Stimulated activated CD8-positive, alpha-beta memory T cell treated with anti-CD3 and anti-CD28 coated beads, Interleukin-12 subunit alpha, Interleukin-12 subunit beta, amount 100 ng/mL, for 24 hours (primary cell): ENCODE data around the gene KIAA0825.

ENCODE experiments used
- DNase-seq: peaks from one replicate; pipeline ENCODE4 v3.0.0-alpha.2; 2020; ENCODE audit errors: extremely low read depth

KIAA0825 gene

DNA sequence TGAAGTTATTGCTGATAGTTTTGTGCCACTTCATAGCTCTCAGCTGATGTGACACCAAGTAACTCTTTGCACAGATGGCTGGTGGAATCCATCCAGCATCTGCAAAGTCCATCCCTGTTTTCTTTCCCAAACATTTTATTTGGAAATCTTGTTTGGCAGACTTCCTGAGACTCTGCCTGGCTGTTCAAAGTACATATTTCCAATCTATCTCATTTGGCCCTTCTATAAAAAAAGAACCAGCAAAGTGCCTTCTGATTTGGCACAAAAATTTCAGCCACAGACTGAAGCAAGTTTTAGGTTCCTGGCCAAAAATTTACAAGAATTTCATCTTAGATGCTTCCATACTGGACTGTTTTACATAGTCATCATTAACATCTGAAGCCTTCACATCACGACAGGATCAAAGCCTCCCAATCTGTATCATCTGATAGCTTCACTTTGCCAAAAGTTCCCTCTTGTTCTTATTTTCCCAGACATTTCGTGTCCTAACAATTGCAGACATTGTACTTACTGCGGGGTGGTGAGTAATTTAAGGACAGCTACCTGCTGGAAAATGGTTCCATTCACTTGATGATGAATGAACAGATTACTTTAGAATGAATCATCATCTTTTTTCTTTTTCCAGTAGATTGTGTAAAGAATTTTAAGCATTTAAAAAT, 377.3 kb downstream of the KIAA0825 start:
- DNase-seq, result no peak

DNA sequence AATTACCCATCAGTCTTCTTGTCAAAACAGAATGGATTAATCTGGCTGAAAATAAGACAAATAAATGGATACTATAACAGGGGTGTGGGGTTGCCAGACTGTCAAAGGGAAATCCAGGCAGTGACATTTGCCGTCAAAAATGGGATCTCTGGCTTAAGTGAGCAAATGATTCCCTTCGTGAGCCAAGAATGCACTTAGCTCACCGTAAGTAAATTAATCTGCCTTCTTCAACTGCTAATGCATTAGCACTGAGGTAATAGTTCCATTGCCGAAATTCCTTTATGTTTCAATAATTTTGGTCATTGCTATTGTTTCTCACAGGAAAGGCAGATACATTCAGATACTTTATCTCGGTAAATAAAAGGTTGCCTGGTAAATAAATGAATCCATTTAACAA, 377.8 kb downstream of the KIAA0825 start:
- no peak for DNase-seq

DNA sequence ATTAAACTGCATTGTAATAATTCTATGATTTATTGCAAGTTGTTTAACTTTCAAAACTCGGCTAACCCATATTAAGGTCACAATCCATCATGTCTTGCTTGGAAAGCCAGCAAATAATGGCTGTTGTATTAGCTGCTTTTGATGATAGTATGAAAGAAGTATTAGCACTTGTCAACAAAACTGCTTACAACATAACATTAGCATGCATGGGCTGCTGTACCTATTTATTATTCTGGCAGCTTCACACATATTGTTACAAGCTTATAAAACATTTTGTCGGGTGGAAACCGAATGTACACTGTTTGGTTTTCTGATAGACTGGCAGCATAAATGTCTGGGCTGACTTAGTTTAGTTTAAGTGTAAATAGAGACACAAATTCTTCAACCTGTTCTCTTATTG, 378.3 kb downstream of the KIAA0825 start:
- no peak for DNase-seq

DNA sequence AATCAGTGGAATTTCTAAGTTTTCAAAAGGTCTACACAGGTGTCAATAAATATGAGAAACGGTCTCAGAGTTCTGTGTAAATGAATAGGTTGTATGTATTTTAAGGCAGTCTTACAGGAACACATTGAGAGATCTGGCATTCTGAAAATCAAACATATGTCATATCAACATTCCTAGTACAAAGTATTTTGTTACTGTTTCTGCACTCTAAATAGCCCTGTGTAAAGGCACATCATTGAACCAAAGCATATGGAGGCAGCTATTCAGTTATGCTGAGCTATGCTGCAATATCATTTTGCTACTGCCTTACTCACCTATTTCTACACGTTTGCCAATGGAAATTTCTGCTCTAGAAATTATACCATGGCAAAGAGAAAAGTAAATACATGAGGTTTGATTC, 379.1 kb downstream of the KIAA0825 start:
- DNase-seq, result no peak

DNA sequence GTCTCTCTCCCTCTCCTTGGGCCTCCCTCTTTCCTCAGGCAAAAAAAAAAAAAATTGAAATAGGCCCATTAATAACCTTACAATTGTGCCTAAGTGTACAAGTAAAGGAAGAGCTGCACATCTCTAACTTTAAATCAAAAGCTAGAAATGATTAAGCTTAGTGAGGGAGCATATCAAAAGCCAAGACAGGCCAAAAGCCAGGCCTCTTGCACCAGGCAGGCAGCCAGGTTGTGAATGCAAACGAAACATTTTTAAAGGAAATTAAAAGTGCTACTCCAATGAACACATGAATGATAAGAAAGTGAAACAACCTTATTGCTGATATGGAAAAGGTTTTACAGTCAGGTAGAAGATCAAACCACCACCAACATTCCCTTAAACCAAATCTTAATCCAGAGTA, 383.4 kb downstream of the KIAA0825 start:
- no peak for DNase-seq

DNA sequence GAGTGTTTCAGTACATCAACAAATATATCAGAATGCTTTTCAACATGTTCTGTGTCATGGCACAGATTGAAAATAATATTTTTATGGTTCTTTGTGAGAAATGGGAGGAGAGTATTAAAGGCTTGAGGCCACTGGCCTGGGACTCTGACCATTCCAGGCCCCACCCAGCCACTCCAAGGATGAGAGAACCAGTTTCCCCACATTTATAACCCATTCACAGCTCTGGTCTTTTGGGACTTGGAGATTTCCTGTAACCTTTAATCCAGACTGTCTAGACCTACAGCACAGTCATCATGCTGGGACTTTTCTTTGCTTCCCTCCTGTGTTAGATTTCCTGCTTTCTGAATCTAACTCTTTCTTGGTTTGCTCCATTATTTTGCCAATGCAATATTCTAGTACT, 389.6 kb downstream of the KIAA0825 start:
- no peak for DNase-seq

DNA sequence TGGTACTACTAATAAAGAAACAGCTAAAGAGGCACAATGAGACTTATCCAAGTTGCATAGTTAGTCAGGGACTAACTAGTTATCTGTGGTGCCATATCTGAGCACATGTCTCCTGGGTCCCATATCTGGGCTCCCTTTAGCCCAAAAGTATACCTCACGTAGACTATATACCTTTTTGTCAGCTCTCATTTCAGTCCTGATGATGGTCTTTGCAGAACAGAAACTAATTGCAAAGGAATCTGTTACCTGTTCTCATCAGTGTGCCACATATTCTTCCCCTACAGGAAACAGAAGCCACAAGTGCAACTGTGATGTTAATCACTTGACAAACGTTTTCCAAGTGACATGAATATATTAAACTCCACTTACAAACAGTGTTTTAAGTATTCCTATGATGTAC, 395.2 kb downstream of the KIAA0825 start:
- no peak for DNase-seq

DNA sequence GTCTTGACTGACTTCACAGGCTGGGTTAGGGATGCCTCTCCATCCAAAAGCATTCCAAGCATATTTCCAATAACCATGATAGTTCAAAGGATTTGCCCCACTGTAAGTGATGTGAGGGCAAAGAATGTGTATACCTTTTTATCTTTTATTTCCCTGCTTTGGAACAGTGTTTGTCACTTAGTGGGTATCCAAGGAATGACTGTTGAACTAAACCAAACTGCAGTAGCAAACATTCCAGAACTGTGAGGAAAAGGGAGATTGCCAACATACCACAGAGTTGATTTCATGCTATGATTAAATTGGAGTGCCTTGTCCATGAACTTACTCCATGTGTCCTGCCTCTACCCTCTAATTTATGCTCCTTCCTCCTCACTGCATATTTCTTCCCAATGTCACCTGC, 400.0 kb downstream of the KIAA0825 start:
- DNase-seq, result no peak

DNA sequence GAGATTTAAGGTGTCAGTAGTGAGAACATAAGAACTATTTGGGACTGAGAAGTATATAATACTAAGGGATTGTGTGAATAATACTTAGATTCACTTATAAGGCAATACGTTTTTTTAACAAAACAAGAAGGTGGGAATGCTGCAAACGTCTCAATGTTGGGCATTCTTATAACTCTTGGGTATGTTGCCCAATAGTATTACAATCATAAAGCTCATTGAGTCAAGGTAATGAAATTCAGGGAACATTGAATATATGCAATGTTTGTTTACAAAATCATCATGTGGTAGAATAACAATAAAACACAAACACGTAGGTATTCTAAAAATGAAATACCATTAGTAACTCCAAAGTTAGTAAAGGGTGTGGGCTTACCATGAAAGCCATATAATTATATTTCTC, 400.7 kb downstream of the KIAA0825 start:
- no peak for DNase-seq

DNA sequence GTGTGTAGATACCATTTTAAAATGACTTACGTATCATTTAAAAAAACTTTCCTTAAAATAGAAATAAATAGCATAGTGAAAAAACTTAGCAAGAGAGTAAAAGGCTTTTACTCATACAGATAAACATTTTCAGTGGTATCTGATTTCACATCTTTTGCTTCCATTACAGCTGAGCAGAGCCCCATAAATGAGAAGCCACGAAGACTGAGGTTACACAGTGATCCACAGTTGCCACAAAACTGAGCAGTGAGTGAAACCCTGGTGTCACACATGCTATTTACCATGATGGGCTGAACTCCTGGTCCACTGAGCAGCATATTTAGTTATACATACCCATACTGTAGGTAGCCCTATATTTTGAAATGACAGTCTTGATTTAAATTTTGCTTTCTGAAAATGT, 401.2 kb downstream of the KIAA0825 start:
- DNase-seq, result no peak

DNA sequence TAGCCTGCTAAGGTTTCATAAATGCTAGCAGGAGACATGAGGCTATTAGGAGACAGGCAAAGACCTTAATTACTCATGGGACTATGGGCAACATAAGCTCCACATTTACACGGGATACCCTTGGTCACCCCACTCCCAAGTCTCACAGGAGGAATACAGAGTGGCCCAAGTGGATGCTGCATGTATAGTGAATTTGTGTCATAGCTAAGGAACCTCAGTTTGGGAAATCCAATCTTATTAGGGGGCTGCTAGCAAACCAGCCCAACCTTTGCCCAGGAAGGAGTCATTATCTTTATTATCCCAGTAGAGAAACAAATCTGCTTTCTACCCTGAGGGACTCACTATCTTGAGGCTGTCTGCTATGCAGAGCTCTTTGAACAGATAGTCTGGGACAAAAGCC, 405.9 kb downstream of the KIAA0825 start:
- no peak for DNase-seq

DNA sequence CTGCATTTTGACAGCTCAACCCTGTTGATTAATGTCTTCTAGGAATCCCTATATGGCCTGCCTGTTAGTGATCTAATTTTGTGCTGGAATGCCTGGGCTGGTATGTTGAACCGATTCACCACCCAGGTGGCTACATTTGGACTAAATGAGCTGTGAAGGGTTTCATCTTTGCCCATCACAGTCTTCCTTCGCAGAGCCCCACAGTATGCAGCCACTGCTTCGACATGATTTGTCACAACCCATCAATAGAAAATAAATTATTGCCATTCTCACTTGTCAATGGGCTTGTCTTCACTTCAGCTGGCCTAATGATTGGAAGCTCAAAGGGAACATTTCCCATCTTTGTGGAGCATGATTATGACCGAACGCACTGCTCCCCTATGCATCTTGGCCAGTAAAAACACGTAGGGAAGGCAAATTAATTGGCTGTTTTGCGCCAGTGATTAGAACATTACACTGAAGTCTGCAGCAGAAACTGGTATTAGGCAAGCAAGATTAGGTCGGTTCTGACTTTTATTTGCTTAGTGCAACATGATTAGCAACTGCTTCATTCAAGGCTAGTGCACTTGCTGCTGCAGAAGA, 408.5 kb downstream of the KIAA0825 start:
- no peak for DNase-seq

DNA sequence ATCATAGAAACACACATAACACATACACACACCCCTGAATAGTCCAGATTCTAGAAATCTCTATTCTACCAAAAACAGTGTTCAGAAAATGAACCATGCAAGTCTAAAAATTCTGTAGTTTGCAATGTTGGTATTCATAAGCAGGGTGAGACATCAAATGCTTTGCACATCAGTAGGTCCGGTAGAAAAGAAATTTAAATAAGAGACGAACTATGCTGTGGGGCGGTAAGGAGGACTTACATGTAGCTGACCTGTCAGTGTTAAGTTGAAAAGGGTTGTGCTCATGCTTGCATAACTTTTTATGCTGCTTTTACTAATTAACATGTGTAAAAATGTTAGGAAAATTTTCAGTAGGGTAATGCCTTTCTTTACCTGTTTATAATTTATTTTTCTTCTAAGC, 409.1 kb downstream of the KIAA0825 start:
- DNase-seq, result no peak

DNA sequence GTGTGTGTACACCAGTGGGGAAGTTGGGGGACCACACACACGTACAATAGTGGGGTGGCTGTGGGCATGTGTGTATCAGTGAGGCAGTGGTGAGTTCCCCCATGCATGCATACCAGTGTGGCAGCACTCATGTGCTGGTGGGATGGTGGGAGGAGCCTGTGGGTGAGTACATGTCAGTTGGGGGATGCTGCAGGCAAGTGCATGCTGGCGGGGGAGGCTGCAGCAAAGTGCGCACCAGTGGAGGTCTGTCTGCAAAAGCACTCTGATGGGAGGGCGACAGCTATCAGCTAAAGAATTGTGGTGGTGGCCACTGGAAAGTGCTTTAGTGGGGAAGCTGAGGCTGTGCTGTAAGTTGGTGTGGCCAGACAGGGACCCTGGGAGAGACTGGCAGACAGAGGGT, 418.8 kb downstream of the KIAA0825 start:
- DNase-seq, result no peak

DNA sequence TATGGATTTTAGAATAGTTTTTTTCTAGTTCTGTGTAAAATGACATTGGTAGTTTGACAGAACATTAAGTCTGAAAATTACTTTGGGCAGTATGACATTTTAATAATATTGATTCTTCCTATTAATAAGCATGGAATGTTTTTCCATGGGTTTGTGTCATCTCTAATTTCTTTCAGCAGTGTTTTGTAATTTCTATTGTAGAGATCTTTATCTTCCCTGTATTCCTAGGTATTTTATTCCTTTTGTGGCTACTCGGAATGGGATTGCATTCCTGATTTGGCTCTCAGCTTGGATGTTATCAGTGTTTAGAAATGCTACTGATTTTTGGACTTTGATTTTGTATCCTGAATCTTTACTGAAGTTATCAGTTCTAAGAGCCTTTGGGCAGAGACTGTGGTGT, 420.4 kb downstream of the KIAA0825 start:
- DNase-seq, result no peak

DNA sequence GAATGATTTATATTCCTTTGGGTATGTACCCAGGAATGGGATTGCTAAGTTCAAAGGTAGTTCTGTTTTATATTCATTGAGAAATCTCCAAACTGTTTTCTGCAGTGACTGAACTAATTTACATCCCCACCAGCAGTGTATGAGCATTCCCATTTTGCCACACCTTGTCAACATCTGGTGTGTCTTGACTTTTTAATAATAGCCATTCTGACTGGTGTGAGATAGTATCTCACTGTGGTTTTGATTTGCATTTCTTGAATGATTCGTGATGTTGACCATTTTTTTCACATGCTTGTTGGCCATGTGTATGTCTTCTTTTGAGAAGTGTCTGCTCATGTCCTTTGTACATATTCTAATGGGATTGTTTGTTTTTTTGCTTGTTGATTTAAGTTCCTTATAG, 421.5 kb downstream of the KIAA0825 start:
- no peak for DNase-seq

DNA sequence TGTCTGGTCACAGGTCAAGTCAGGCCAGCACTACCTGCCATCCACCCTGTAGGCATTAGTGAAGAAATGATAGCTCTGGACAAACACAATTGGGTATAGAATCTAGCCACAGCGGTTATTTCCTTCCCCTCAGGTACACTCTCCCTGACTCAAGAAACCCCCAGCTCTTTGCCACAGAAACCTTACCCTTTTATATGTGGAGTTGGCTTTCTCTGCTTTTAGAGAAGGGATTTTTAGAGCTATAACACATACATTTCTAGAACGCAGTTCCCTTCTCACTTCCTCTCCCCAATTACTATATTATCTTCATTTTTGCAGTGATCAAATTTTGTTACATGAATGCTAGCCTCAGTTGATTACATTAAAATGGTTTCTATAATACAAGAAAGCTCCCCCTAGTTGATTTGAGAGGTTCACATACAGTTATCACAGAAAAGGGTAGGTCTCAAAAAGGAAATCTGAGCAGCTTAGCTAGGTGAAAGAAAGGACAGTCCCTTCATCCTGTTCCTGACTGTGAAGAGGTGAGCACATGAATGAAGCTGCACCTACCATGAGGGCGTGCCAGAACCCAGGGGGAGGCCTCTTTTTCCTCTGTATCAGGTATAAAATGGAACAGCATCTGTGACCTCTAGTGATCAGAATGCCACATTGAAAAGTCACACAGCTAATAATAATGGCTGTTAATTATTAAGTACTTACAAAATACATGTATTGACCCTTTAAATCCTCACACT, 425.6 kb downstream of the KIAA0825 start:
- DNase-seq, result no peak

DNA sequence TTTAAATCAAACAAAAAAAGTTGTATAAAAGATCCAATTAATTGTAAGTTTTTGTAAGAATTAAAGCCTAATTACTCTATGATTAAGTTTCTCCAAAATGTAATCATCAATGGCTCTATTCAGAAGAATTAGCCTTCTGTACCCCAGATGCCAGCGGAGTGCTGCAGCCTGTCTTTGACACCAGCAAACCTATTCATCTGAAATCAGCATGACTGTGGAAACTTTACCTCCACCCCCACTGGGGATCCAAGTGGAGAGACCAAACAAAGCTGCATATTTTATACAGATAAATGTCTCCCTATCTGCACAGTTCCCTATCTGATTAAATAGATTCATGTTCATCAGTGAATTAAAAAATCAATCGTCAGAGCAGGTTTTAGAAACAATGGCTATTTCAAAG, 426.8 kb downstream of the KIAA0825 start:
- no peak for DNase-seq

DNA sequence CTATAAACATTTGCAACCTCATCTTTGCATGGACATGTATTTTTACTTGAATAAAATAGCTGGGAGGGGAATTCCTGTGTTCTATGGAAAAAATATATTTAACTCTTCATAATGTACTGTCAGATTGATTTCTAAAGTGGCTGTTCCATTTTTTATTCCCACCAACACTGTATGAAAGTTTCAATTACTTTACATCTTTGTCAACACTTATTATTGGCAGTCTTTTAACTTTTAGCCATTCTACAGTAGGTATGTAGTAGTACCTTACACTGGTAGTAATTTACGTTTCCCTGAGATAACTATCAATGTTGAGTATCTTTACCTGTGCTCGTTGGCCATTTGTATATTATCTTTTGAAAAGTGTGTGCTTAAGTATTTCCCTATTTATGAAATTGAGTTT, 429.7 kb downstream of the KIAA0825 start:
- DNase-seq, result no peak

DNA sequence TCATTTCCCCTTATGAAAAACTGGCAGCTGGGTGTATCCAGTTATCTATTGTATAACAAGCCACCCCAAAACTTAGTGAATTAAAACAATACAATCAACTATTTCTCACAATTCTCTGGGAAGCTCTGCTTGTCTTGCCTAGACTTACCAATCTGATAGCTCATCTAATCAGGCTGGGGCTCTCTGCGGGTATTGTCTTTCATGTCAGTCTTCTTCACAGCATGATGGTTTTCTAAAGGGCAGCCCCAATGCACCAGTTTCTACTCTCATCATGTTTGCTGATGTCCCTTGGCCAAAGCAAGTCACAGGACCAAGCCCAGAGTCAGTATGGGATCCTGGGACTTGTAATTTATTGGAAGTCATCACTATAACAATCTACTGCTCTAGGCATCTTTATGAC, 433.5 kb downstream of the KIAA0825 start:
- no peak for DNase-seq

DNA sequence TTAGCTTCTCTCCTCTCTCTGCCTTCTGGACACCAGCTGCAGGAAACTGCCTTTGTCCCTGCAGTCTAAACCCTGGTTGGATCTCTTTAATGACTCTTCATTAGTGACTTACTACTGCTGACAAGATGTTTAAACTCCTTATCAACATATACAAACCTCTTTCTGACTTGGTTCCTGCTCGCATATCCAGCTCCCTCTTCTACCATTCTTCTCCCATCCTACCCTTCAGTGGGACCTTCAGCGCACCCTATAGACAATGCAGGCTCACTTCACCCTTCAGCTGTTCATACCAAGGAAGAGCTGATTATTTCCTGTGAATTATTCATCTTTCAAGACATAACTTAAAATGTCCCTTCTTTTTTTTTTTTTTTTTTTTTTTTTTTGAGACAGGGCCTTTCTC, 436.5 kb downstream of the KIAA0825 start:
- no peak for DNase-seq

DNA sequence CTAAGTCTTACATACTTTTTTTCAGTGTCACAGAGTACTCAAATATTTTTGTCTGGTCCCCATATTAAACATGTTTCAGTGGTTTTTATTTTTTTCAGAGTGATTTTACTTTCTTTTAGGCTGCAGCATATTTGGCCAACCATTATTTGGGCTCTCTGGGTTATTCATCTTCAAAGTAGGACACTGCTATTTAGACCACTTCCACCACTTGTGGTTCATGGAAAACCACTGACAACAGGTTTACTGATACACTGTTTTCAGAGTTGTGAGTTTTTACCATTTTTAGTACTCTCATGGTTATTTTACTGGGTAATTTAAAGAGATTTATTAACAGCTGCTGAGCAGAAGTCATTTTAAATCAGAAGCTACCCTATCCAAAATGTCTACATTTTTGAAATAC, 437.6 kb downstream of the KIAA0825 start:
- DNase-seq, result no peak

DNA sequence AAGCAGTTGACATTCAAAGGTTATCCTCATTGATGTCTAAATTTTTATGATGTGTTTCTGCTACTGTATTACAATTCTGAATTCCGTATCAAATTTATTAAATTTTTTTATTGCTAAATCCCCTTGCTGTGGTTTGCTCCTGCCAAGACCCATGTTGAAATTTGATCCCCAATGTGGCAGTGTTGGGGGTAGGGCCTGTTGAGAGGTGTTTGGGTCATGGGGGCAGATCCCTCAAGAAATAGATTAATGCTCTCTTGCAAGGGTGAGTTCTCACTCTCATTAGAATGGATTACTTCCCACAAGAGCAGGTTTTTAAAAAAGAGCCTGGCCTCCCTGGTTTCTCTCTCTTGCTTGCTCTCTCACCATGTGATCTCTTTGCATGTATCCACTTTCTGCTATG, 442.5 kb downstream of the KIAA0825 start:
- no peak for DNase-seq
